Body of pancreas (tissue), 4 donors: ENCODE data around the gene NOP56. TPM values are rescaled to one million over a fixed set of nuclear protein-coding genes. Genes with fewer than 3 reads are reported as not detected.

ENCODE experiments used
- ATAC-seq: fragments of 150-250 bp; one replicate; pipeline ENCODE4 v1.9.1; 2016
- DNase-seq, 4 donors: peaks; one replicate each; pipeline ENCODE4 v3.0.0-alpha.2; 2019
- H3K27ac ChIP-seq, 4 donors: fragments of 200-600 bp; sonication (generic); 1 replicate in 3 of 4; 2 replicates in 1 of 4; pipeline versions ENCODE4 v1.5.1 to v1.6.1; 2016 to 2019; ENCODE audit warnings: mild to moderate bottlenecking in 1 of 4, mixed read lengths in 1 of 4, moderate library complexity in 1 of 4
- H3K27me3 ChIP-seq, 2 donors: fragments of 200-600 bp; sonication (generic); one replicate each; pipeline ENCODE4 v1.6.0; 2016; ENCODE audit warnings: mild to moderate bottlenecking in 1 of 2
- H3K36me3 ChIP-seq, 2 donors: fragments of 200-600 bp; sonication (generic); replicated peaks in 1 of 2; 2 replicates each; pipeline ENCODE4 v1.5.1; 2016; ENCODE audit warnings: low read depth in 2 of 2; ENCODE audit not compliant: insufficient read depth in 1 of 2
- H3K4me1 ChIP-seq: fragments of 200-600 bp; sonication (generic); one replicate; pipeline ENCODE4 v1.6.0; 2016
- H3K4me3 ChIP-seq, 2 donors: fragments of 200-600 bp; sonication (generic); 1 replicate in 1 of 2; 2 replicates in 1 of 2; pipeline ENCODE4 v1.5.1; 2016 to 2019
- H3K9me3 ChIP-seq, 3 donors: fragments of 200-600 bp; sonication (generic); 1 replicate in 2 of 3; 2 replicates in 1 of 3; pipeline ENCODE4 v1.5.1; 2016
- CTCF ChIP-seq, 7 experiments: fragments of 450-650 bp in 4 of 7; fragments of 200-600 bp in 3 of 7; sonication (generic) in 3 of 7; IDR thresholded peaks; one replicate each; pipeline ENCODE4 v1.5.1; 2016 to 2019; ENCODE audit warnings: antibody characterized with exemption in 7 of 7
- POLR2A ChIP-seq, 3 donors: fragments of 450-650 bp; IDR thresholded peaks; one replicate each; pipeline ENCODE4 v1.6.1; 2016; ENCODE audit warnings: antibody characterized with exemption in 3 of 3, mild to moderate bottlenecking in 2 of 3
- WGBS, 2 donors: methylation state at CpG; one replicate each; pipeline ENCODE4 v1.1.5; 2017; 5-methylcytosine and 5-hydroxymethylcytosine counted together
- intact Hi-C: fragments of 100-400 bp; cut with DNase I; formaldehyde crosslinking; loops from one replicate; pipeline ENCODE4 v1.15.1; 2023
- total RNA-seq, 2 donors: library from RNA; depleted of rRNA; stranded (reverse); fragments of >200 nt; gene quantifications; one replicate each; pipeline ENCODE4 v1.1.0, GENCODE V29; 2016

The NOP56 gene
- total RNA-seq, 2 donors from 2014 or later = 57.1 to 165 TPM

DNA sequence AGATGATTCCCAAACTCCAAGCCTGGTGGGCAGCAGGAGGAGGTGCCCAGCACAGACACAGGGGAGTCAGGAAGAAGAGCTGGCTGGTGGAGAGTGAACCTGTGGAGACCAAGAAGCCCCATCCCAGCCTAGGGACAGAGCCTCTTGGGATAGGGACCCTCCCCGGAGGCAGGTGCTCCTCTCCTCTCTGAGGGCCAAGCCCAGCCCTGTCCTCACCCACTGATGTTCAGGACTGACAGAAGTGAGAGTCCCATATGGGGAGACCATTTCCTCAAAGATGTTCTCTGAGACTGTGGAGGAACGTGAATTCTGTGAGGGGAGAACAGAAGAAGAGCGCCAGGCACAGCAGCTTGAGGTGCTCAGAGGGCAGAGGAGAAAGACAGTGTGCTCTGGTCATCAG, 37.8 kb downstream of the NOP56 start:
- DNase-seq (no peak), ATAC-seq (no peak)
- H3K27me3 ChIP-seq = peaks cover 0 to 10% of the 10 kb centered on the region in 2 donors
- intact Hi-C loops = no loop called here
- H3K27ac ChIP-seq = no peak overlapping the region
- H3K36me3 ChIP-seq = no peaks in the 10 kb centered on the region
- H3K4me1 ChIP-seq = peaks cover 14% of the 10 kb centered on the region
- H3K4me3 ChIP-seq = no peak overlapping the region
- TF ChIP-seq POLR2A (IDR thresholded peaks at IDR 0.05) (no peak), CTCF (IDR thresholded peaks at IDR 0.05) (no peak)
- no peaks in the 10 kb centered on the region for H3K9me3 ChIP-seq
- 69 to 74% methylated on average over 3 of the region's 3 CpGs for WGBS, 2 donors

GRCh38 chr20:2690718-2691117, 38.3 kb downstream of the NOP56 start:
- no peak for DNase-seq
- Histone ChIP-seq H3K9me3 (no peaks in the 10 kb centered on the region), H3K27ac (no peak overlapping the region), H3K36me3 (no peaks in the 10 kb centered on the region), H3K4me3 (no peak overlapping the region), H3K4me1 (peaks cover 14% of the 10 kb centered on the region), H3K27me3 (peaks cover 0 to 13% of the 10 kb centered on the region in 2 donors)
- 69 to 77% methylated on average over 6 of the region's 6 CpGs for WGBS, 2 donors
- TF ChIP-seq CTCF (IDR thresholded peaks at IDR 0.05) (no peak), POLR2A (IDR thresholded peaks at IDR 0.05) (no peak)
- ATAC-seq = no peak
- intact Hi-C loops = no loop called here

GRCh38 chr20:2691127-2691526, 38.7 kb downstream of the NOP56 start:
- intact Hi-C loops = no loop called here
- no peaks in the 10 kb centered on the region for H3K9me3 ChIP-seq
- no peak for TF ChIP-seq CTCF (IDR thresholded peaks at IDR 0.05)
- no peak for TF ChIP-seq POLR2A (IDR thresholded peaks at IDR 0.05)
- peaks cover 0 to 13% of the 10 kb centered on the region in 2 donors for H3K27me3 ChIP-seq
- ATAC-seq (no peak), DNase-seq (no peak)
- no peak overlapping the region for H3K27ac ChIP-seq
- WGBS, 2 donors = 85 to 87% methylated on average over 8 of the region's 8 CpGs
- no peaks in the 10 kb centered on the region for H3K36me3 ChIP-seq
- no peak overlapping the region for H3K4me3 ChIP-seq
- peaks cover 14% of the 10 kb centered on the region for H3K4me1 ChIP-seq

DNA sequence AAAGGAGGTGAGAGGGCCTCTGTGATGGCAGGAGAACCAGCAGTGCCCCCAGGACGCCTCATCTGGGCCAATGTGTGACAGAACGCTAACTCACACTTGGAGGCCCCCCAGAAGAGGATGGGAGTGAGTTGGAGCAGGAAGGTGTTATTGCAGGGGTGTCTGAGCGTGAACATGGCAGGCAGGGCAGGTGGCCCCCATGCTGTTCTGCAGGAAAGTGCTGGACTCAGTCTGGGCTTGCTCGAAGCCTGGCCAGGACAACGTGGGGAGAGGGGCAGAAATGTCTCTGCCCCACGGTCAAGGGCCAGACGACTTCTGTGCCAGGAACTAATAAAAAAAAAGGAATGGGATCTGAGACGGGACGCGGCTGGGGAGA, 39.2 kb downstream of the NOP56 start:
- H3K4me1 ChIP-seq = peaks cover 14% of the 10 kb centered on the region
- 43 to 54% methylated on average over 8 to 10 of the region's 10 CpGs for WGBS, 2 donors
- H3K27ac ChIP-seq = peak overlapping the region in 3 of 4 donors; percentile 59 to 77 (median 65)
- intact Hi-C loops = no loop called here
- no peaks in the 10 kb centered on the region for H3K9me3 ChIP-seq
- DNase-seq (peak in 1 of 4 donors; percentile 14), ATAC-seq (no peak)
- no peak for TF ChIP-seq CTCF (IDR thresholded peaks at IDR 0.05)
- no peak for TF ChIP-seq POLR2A (IDR thresholded peaks at IDR 0.05)
- no peaks in the 10 kb centered on the region for H3K36me3 ChIP-seq
- no peak overlapping the region for H3K4me3 ChIP-seq
- peaks cover 0 to 9% of the 10 kb centered on the region in 2 donors for H3K27me3 ChIP-seq
